GM23248 (cell line): ENCODE data around the gene CLDN2. TPM values are rescaled to one million over a fixed set of nuclear protein-coding genes. Genes with fewer than 3 reads are reported as not detected.
"Not testable (repeated sequence)": the region's sequence is repeated elsewhere in the genome, so short reads cannot be mapped to it uniquely, and the experiment has no call there.

Experiments
- DNase-seq: peaks from one replicate; pipeline ENCODE4 v3.0.0-alpha.2; 2015
- H2AFZ ChIP-seq: fragments of 200-600 bp; sonication (generic); 2 replicates; pipeline ENCODE4 v1.6.1; 2016; ENCODE audit warnings: antibody characterized with exemption
- H3F3A ChIP-seq: fragments of 200-600 bp; sonication (generic); 2 replicates; pipeline ENCODE4 v1.6.1; 2016; ENCODE audit warnings: mild to moderate bottlenecking, antibody characterized with exemption, mixed run types; ENCODE audit not compliant: insufficient read depth
- H3K27ac ChIP-seq: fragments of 200-600 bp; sonication (generic); 2 replicates; pipeline ENCODE4 v1.5.1; 2016; ENCODE audit warnings: mild to moderate bottlenecking
- H3K27me3 ChIP-seq: fragments of 200-600 bp; sonication (generic); replicated peaks from 2 replicates; pipeline ENCODE4 v1.6.1; 2016; ENCODE audit warnings: mild to moderate bottlenecking; ENCODE audit not compliant: insufficient read depth
- H3K36me3 ChIP-seq: fragments of 200-600 bp; sonication (generic); 2 replicates; pipeline ENCODE4 v1.6.1; 2016; ENCODE audit warnings: low read depth, mild to moderate bottlenecking
- H3K4me1 ChIP-seq: fragments of 200-600 bp; sonication (generic); 2 replicates; pipeline ENCODE4 v1.6.1; 2016; ENCODE audit warnings: mild to moderate bottlenecking; ENCODE audit not compliant: insufficient read depth
- H3K4me2 ChIP-seq: fragments of 200-600 bp; sonication (generic); one replicate; pipeline ENCODE4 v1.6.1; 2016; ENCODE audit warnings: mild to moderate bottlenecking; ENCODE audit not compliant: unreplicated experiment
- H3K4me3 ChIP-seq: fragments of 200-600 bp; sonication (generic); 2 replicates; pipeline ENCODE4 v1.5.1; 2016; ENCODE audit warnings: mild to moderate bottlenecking
- H3K79me2 ChIP-seq: fragments of 200-600 bp; sonication (generic); 2 replicates; pipeline ENCODE4 v1.6.1; 2016; ENCODE audit warnings: mild to moderate bottlenecking; ENCODE audit not compliant: insufficient read depth
- H3K9ac ChIP-seq: fragments of 200-600 bp; sonication (generic); 2 replicates; pipeline ENCODE4 v1.6.1; 2016; ENCODE audit warnings: mild to moderate bottlenecking
- H3K9me2 ChIP-seq: fragments of 200-600 bp; sonication (generic); 2 replicates; pipeline ENCODE4 v1.6.1; 2016; ENCODE audit warnings: mixed run types, mild to moderate bottlenecking, moderate library complexity; ENCODE audit not compliant: insufficient read depth
- H3K9me3 ChIP-seq: fragments of 200-600 bp; sonication (generic); one replicate; pipeline ENCODE4 v1.6.1; 2017; ENCODE audit warnings: low read depth
- H4K20me1 ChIP-seq: fragments of 200-600 bp; sonication (generic); 2 replicates; pipeline ENCODE4 v1.6.0; 2016; ENCODE audit not compliant: insufficient read depth
- EZH2 ChIP-seq: fragments of 200-600 bp; sonication (generic); IDR thresholded peaks from 2 replicates; pipeline ENCODE4 v1.6.1; 2018; ENCODE audit warnings: antibody characterized with exemption, mild to moderate bottlenecking; ENCODE audit not compliant: insufficient read depth, poor library complexity, severe bottlenecking
- EZH2phosphoT487 ChIP-seq: fragments of 200-600 bp; sonication (generic); IDR thresholded peaks from 2 replicates; pipeline ENCODE4 v1.6.1; 2018; ENCODE audit warnings: antibody characterized with exemption, moderate library complexity, mild to moderate bottlenecking, low read depth; ENCODE audit not compliant: insufficient read depth
- WGBS, 2 experiments: methylation state at CpG; one replicate each; pipeline ENCODE4 v1.1.6; 2015 to 2017; ENCODE audit warnings: low lambda C conversion rate in 2 of 2, low coverage in 1 of 2; ENCODE audit errors: missing lambda C conversion rate in 2 of 2; 5-methylcytosine and 5-hydroxymethylcytosine counted together
- in situ Hi-C: fragments of 300-500 bp; cut with MboI; formaldehyde crosslinking; loops from 2 replicates; pipeline ENCODE4 v1.15.0; 2020
- polyA plus RNA-seq: library from polyadenylated mRNA; unstranded; fragments of >200 nt; fragmentation: Nextera tagmentation; extraction: Ambion mirVana; gene quantifications from 2 replicates; pipeline ENCODE4 v1.2.1, GENCODE V29; 2016
- total RNA-seq: library from RNA; depleted of rRNA; stranded (reverse); fragments of >200 nt; shearing (Covaris generic); gene quantifications from 2 replicates; pipeline ENCODE4 v1.2.3, GENCODE V29; 2014; rRNA removed

The CLDN2 gene, protein sequence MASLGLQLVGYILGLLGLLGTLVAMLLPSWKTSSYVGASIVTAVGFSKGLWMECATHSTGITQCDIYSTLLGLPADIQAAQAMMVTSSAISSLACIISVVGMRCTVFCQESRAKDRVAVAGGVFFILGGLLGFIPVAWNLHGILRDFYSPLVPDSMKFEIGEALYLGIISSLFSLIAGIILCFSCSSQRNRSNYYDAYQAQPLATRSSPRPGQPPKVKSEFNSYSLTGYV
- total RNA-seq (not detected in 2 replicates), polyA plus RNA-seq (not detected in 2 replicates)

DNA sequence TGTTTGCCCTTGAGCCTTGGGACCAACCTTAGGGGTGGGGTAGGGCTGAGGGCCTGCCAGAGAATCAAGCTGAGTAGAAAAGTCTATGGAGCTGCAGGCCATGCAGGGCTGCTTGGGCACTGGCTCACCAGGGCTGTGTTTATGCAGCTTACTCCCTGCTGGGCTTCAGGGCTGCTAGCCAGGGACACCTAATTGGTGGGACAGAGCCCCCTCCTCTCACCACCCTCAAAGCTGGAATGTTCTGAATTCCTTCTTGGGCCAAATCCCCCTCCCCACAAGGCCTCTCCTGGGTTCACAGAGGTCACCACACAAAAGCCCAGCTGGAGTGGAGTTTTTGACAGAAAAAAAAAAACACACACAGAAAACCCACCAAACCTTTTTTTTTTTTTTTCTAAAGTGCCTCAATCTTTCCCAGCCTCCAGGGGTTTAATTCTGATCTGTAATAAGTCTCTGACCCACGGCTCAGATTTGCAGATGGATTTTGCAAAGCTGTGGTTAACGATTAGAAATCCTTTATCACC is at the start of gene CLDN2:
Gene CLDN2, plus strand, starts transcription at position 471 of the 521 bp plus-strand sequence. CDS start 7,827 bp downstream, outside the sequence.
- Histone ChIP-seq H3K27me3 (no peaks in the 10 kb centered on the region), H3K4me1 (0 out of 2 replicates have a peak, but pooled peaks cover 4% of the 10 kb centered on the region), H3K27ac (no peak within 1 kb of the TSS), H3K4me3 (no peak within 1 kb of the TSS), H3K9me2 (no peaks in the 10 kb centered on the region), H3K9ac (no peak within 1 kb of the TSS), H3K79me2 (no peaks in the 10 kb centered on the region), H3K9me3 (no peaks in the 10 kb centered on the region), H4K20me1 (no peaks in the 10 kb centered on the region), H3K4me2 (no peak within 1 kb of the TSS), H3K36me3 (no peaks in the 10 kb centered on the region), H2AFZ (no peak within 1 kb of the TSS), H3F3A (no peaks in the 10 kb centered on the region)
- DNase-seq, result no peak
- TF ChIP-seq EZH2phosphoT487, result no peak
- no peak for TF ChIP-seq EZH2
- in situ Hi-C loops, result no loop called here
- 41 to 71% methylated on average over 1 to 2 of the region's 2 CpGs for whole genome bisulfite sequencing, 2 experiments

DNA sequence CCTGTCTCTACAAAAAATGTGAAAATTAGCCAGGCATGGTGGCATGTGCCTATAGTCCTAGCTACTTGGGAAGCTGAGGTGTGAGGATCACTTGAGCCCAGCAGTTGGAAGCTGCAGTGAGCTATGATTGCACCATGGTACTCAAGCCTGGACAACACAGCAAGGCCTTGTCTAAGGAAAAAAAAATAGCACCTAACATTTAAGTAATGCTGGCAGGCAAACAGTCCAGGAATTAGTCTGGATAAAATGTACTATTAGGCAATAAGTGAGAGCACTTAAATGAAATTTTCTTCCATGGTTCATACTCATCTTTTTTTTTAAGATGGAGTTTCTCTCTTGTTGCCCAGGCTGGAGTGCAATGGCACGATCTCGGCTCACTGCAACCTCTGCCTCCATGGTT is 47.4 kb upstream of the CLDN2 start:
- H3K4me1 ChIP-seq, H3K4me3 ChIP-seq, H3K9me2 ChIP-seq, in situ Hi-C loops, H3K9me3 ChIP-seq, H3K27ac ChIP-seq, H3K27me3 ChIP-seq, H3F3A ChIP-seq, DNase-seq, H4K20me1 ChIP-seq, H3K79me2 ChIP-seq, H3K36me3 ChIP-seq, H2AFZ ChIP-seq, H3K4me2 ChIP-seq, H3K9ac ChIP-seq: not testable (repeated sequence)
- 100% methylated on average over 2 of the region's 2 CpGs; no CpG with 5 or more reads in 1 of the 2 experiments for WGBS, 2 experiments

DNA sequence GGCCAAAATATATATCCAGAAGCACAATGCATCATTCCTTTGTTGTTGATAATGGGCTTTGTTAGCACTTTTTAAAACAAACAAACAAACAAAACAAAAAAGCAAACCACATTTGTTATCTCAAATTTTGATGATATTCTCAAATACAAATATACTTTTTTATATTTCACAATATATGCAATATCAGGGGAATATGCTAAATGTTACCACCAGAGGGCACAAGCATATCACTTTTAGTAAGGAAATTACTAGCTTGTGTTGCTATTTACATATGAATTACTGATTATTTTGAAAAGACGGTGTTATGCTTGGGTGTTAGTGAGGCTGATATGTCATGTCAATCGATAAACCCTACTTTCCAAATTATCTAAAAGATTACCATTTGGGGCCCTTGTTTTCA is 46.1 kb upstream of the CLDN2 start:
- 53 to 60% methylated on average over 2 of the region's 2 CpGs for WGBS, 2 experiments
- H4K20me1 ChIP-seq, result no peaks in the 10 kb centered on the region
- no peaks in the 10 kb centered on the region for H3K9me2 ChIP-seq
- DNase-seq, result peak; percentile 50
- no peaks in the 10 kb centered on the region for H3K79me2 ChIP-seq
- H3K36me3 ChIP-seq, result no peaks in the 10 kb centered on the region
- no peak overlapping the region for H3K9ac ChIP-seq
- H3K4me2 ChIP-seq, result no peak overlapping the region
- H3F3A ChIP-seq, result no peaks in the 10 kb centered on the region
- H3K4me1 ChIP-seq, result no peaks in the 10 kb centered on the region
- no peaks in the 10 kb centered on the region for H3K9me3 ChIP-seq
- no peaks in the 10 kb centered on the region for H3K27me3 ChIP-seq
- in situ Hi-C loops, result no loop called here
- TF ChIP-seq EZH2phosphoT487 (no peak), EZH2 (no peak)
- no peak overlapping the region for H3K4me3 ChIP-seq
- H3K27ac ChIP-seq, result no peak overlapping the region
- no peak overlapping the region for H2AFZ ChIP-seq

DNA sequence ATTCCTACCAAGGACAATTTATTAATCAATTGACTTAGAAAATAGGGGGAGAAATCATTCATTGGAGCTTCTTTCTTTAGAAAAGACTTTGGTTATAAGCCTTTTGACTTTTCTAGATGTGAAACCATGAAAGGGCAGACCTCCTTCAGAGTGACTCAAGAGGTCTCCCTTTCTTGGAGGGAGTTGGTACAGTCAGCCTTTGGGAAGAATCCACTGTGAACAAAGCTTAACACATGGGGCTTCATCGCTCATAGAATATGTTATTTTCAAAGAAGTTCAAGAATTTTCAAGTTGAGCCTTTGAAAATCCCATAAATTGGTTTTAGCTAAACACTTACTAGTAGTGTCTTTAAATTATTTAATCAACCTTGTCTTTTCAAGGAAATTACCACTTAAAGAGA is 45.1 kb upstream of the CLDN2 start:
- in situ Hi-C loops, result no loop called here
- Histone ChIP-seq H3K79me2 (no peaks in the 10 kb centered on the region), H3K9me2 (no peaks in the 10 kb centered on the region), H3K27me3 (no peaks in the 10 kb centered on the region), H3K4me2 (no peak overlapping the region), H3K4me1 (no peaks in the 10 kb centered on the region), H3K36me3 (no peaks in the 10 kb centered on the region), H3F3A (no peaks in the 10 kb centered on the region), H2AFZ (no peak overlapping the region), H4K20me1 (no peaks in the 10 kb centered on the region), H3K4me3 (no peak overlapping the region), H3K9me3 (no peaks in the 10 kb centered on the region), H3K9ac (no peak overlapping the region), H3K27ac (no peak overlapping the region)
- DNase-seq, result peak; percentile 35
- TF ChIP-seq EZH2phosphoT487 (no peak), EZH2 (no peak)
- WGBS, 2 experiments, result 13 to 25% methylated on average over 1 of the region's 1 CpG
